Measurements from ENCODE around the gene PIP5KL1.
A peak's percentile ranks its signal among the peaks of the same experiment; 100 is the strongest.

PIP5KL1 gene

GRCh38 chr9:127919253-127919815 lies 11.2 kb downstream of the PIP5KL1 start:
- Histone ChIP-seq H3K4me3 (replicated peaks; ENCODE audit: low read depth, low read length) (no peak overlapping the region), H3K36me3 (ENCODE audit: control insufficient read depth, insufficient read depth, low read length) (peaks cover 4% of the 10 kb centered on the region; the same call in 1 of the 2 replicates), H3K27me3 (replicated peaks; ENCODE audit: control insufficient read depth, insufficient read depth, low read length) (no peaks in the 10 kb centered on the region)
- DNase-seq (ENCODE audit: extremely low read depth, insufficient read length): no peak
- TF ChIP-seq CTCF (IDR thresholded peaks at IDR 0.05; ENCODE audit: insufficient read depth, low read length, poor library complexity, severe bottlenecking): no peak

GRCh38 chr9:127918183-127919107 lies 12.1 kb downstream of the PIP5KL1 start:
- H3K27me3 ChIP-seq (replicated peaks; ENCODE audit: control insufficient read depth, insufficient read depth, low read length): no peaks in the 10 kb centered on the region
- TF ChIP-seq CTCF (IDR thresholded peaks at IDR 0.05; ENCODE audit: insufficient read depth, low read length, poor library complexity, severe bottlenecking): peak; percentile 50
- no peak overlapping the region for H3K4me3 ChIP-seq (replicated peaks; ENCODE audit: low read depth, low read length)
- H3K36me3 ChIP-seq (ENCODE audit: control insufficient read depth, insufficient read depth, low read length): peaks cover 7% of the 10 kb centered on the region
- DNase-seq (ENCODE audit: extremely low read depth, insufficient read length): peak; percentile 26

- DNase-seq (ENCODE audit: extremely low read depth, insufficient read length): peak; percentile 64
- no peak for TF ChIP-seq CTCF (IDR thresholded peaks at IDR 0.05; ENCODE audit: insufficient read depth, low read length, poor library complexity, severe bottlenecking)
- H3K4me3 ChIP-seq (replicated peaks; ENCODE audit: low read depth, low read length): peak overlapping the region; percentile 63
- peaks cover 11% of the 10 kb centered on the region for H3K36me3 ChIP-seq (ENCODE audit: control insufficient read depth, insufficient read depth, low read length)
- no peaks in the 10 kb centered on the region for H3K27me3 ChIP-seq (replicated peaks; ENCODE audit: control insufficient read depth, insufficient read depth, low read length)
Observed at GRCh38 chr9:127917603-127918002, 13.0 kb downstream of the PIP5KL1 start.

GRCh38 chr9:127916720-127917581 lies 13.6 kb downstream of the PIP5KL1 start, which contains the start of gene ST6GALNAC4:
Gene ST6GALNAC4, minus strand, starts transcription at chr9:127917041. Its CDS starts 622 bp downstream, at chr9:127916419.
- DNase-seq (ENCODE audit: extremely low read depth, insufficient read length): peak; percentile 92
- Histone ChIP-seq H3K4me3 (replicated peaks; ENCODE audit: low read depth, low read length) (peak within 1 kb of the TSS; percentile 98), H3K36me3 (ENCODE audit: control insufficient read depth, insufficient read depth, low read length) (peaks cover 18% of the 10 kb centered on the region), H3K27me3 (replicated peaks; ENCODE audit: control insufficient read depth, insufficient read depth, low read length) (no peaks in the 10 kb centered on the region)
- TF ChIP-seq CTCF (IDR thresholded peaks at IDR 0.05; ENCODE audit: insufficient read depth, low read length, poor library complexity, severe bottlenecking): no peak

DNA sequence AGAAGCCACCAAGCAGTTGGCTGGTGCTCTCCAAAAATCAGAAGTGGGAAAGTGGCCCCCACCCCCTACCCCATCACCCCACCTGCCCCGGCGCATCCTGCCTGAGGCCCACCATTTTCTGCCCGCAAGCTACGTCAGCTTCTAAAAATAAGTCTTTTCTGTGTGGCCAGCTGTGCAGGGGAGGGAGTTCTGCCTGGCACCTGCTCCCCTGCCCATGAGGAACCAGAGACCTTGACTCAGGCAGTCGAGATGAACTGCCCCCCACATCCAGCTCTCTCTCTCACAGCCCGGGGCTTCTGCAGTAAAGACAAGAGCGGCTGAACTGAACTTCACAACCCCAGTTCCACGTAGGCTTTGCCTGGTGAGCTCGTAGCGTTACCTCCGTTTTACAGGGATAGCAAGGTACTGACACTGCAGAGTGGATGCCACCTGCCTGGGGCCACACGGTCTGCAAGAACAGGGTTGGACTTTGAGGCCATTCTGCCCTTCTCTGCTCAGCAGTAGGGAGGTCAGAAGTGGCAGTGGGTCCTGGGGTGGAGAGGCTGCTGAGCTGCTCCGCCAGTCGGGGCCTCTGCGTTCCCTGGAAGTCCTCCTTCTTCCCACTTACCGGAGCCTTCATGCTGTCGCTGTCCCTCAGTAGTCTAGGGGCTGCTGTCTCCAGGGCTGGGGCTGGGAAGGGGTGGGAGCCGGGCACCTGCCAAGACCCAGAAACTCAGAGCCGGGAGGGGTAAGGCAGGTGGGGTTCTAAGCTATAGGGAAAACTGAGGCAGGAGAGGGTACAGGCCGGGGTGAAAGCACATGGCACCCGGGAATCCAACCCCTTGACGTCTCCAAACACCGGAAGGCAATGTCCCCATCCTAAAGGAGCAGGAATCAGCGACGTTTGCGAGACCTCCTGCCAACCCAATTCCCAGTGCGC lies 14.5 kb downstream of the PIP5KL1 start:
- no peak for TF ChIP-seq CTCF (IDR thresholded peaks at IDR 0.05; ENCODE audit: insufficient read depth, low read length, poor library complexity, severe bottlenecking)
- Histone ChIP-seq H3K36me3 (ENCODE audit: control insufficient read depth, insufficient read depth, low read length) (peaks cover 20% of the 10 kb centered on the region), H3K27me3 (replicated peaks; ENCODE audit: control insufficient read depth, insufficient read depth, low read length) (no peaks in the 10 kb centered on the region), H3K4me3 (replicated peaks; ENCODE audit: low read depth, low read length) (peak overlapping the region; percentile 98)
- peak; percentile 78 for DNase-seq (ENCODE audit: extremely low read depth, insufficient read length)

Measured in GM06990 (cell line).